Gastroesophageal sphincter (tissue), 4 donors: ENCODE results near the gene HBZ. TPM values are rescaled to one million over a fixed set of nuclear protein-coding genes. Genes with fewer than 3 reads are reported as not detected.
"Not testable (repeated sequence)": the region's sequence is repeated elsewhere in the genome, so short reads cannot be mapped to it uniquely, and the experiment has no call there.

Source experiments
- ATAC-seq: fragments of 150-250 bp; one replicate; pipeline ENCODE4 v1.9.1; 2016; ENCODE audit warnings: mild to moderate bottlenecking, moderate library complexity
- H3K27ac ChIP-seq, 4 donors: fragments of 200-600 bp; sonication (generic) in 3 of 4; 1 replicate in 3 of 4; 2 replicates in 1 of 4; pipeline ENCODE4 v1.5.1; 2016 to 2019
- H3K27me3 ChIP-seq: fragments of 200-600 bp; sonication (generic); one replicate; pipeline ENCODE4 v1.5.1; 2019
- H3K36me3 ChIP-seq, 2 donors: fragments of 200-600 bp; sonication (generic); one replicate each; pipeline ENCODE4 v1.5.1; 2019; ENCODE audit warnings: control low read depth in 1 of 2
- H3K4me1 ChIP-seq, 3 donors: fragments of 200-600 bp; sonication (generic); 1 replicate in 2 of 3; 2 replicates in 1 of 3; pipeline ENCODE4 v1.5.1; 2016 to 2019; ENCODE audit warnings: control low read depth in 2 of 3
- H3K4me3 ChIP-seq, 2 donors: fragments of 200-600 bp; sonication (generic); one replicate each; pipeline ENCODE4 v1.5.1; 2019; ENCODE audit warnings: mild to moderate bottlenecking in 1 of 2, moderate library complexity in 1 of 2
- H3K9me3 ChIP-seq, 3 donors: fragments of 200-600 bp; sonication (generic); one replicate each; pipeline ENCODE4 v1.5.1; 2017 to 2019; ENCODE audit warnings: control low read depth in 2 of 3
- EP300 ChIP-seq: sonication (generic); formaldehyde crosslinking; IDR thresholded peaks from one replicate; pipeline ENCODE4 v1.6.1; 2017; ENCODE audit warnings: antibody characterized with exemption, mild to moderate bottlenecking
- POLR2A ChIP-seq, 2 donors: fragments of 450-650 bp; IDR thresholded peaks; one replicate each; pipeline ENCODE4 v1.6.1; 2017; ENCODE audit warnings: antibody characterized with exemption in 2 of 2, mild to moderate bottlenecking in 2 of 2, moderate library complexity in 1 of 2
- POLR2AphosphoS5 ChIP-seq: sonication (generic); formaldehyde crosslinking; IDR thresholded peaks from one replicate; pipeline ENCODE4 v1.6.1; 2017; ENCODE audit warnings: antibody characterized with exemption
- WGBS, 2 donors: methylation state at CpG; one replicate each; pipeline ENCODE4 v1.1.5; 2018; ENCODE audit warnings: low coverage in 1 of 2; 5-methylcytosine and 5-hydroxymethylcytosine counted together
- small RNA-seq, 4 donors: library from RNA; depleted of rRNA; stranded (forward); fragments of <200 nt; gene quantifications; one replicate each; pipeline ENCODE3, GENCODE V24; 2016
- total RNA-seq, 4 donors: library from RNA; depleted of rRNA; stranded (reverse); fragments of >200 nt; gene quantifications; one replicate each; pipeline ENCODE4 v1.1.0, GENCODE V29; 2016
- TF ChIP-seq, protein P1 (sequence below), 4 experiments: fragments of 200-600 bp in 2 of 4; fragments of 450-650 bp in 2 of 4; sonication (generic) in 1 of 4; IDR thresholded peaks; one replicate each; pipeline ENCODE4 v1.5.1; 2017 to 2019; ENCODE audit warnings: antibody characterized with exemption in 4 of 4, mild to moderate bottlenecking in 2 of 4, moderate library complexity in 2 of 4

HBZ gene
- total RNA-seq, 4 donors from 2014 or later = not detected

- 84 to 94% methylated on average over 7 of the region's 15 CpGs for WGBS, 2 donors
- no peaks in the 10 kb centered on the region for H3K4me1 ChIP-seq
- no peak for ATAC-seq
These were observed 41.0 kb downstream of the HBZ start for GRCh38 chr16:193441-193840.

GRCh38 chr16:194516-194915 is 42.1 kb downstream of the HBZ start:
- no peaks in the 10 kb centered on the region for H3K4me1 ChIP-seq

More at GRCh38 chr16:193441-193840, 41.0 kb downstream of the HBZ start:
- Histone ChIP-seq H3K27ac (no peak overlapping the region), H3K9me3 (no peaks in the 10 kb centered on the region), H3K27me3 (no peaks in the 10 kb centered on the region), H3K36me3 (peaks cover 0 to 100% of the 10 kb centered on the region in 2 donors), H3K4me3 (no peak overlapping the region)
- no peak for TF ChIP-seq POLR2AphosphoS5
- no peak for TF ChIP-seq EP300
- TF ChIP-seq, protein P1, sequence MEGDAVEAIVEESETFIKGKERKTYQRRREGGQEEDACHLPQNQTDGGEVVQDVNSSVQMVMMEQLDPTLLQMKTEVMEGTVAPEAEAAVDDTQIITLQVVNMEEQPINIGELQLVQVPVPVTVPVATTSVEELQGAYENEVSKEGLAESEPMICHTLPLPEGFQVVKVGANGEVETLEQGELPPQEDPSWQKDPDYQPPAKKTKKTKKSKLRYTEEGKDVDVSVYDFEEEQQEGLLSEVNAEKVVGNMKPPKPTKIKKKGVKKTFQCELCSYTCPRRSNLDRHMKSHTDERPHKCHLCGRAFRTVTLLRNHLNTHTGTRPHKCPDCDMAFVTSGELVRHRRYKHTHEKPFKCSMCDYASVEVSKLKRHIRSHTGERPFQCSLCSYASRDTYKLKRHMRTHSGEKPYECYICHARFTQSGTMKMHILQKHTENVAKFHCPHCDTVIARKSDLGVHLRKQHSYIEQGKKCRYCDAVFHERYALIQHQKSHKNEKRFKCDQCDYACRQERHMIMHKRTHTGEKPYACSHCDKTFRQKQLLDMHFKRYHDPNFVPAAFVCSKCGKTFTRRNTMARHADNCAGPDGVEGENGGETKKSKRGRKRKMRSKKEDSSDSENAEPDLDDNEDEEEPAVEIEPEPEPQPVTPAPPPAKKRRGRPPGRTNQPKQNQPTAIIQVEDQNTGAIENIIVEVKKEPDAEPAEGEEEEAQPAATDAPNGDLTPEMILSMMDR (IDR thresholded peaks at IDR 0.05) = no peak
- no peak for TF ChIP-seq POLR2A (IDR thresholded peaks at IDR 0.05)

GRCh38 chr16:200388-200787 is 47.9 kb downstream of the HBZ start:
- no peaks in the 10 kb centered on the region for H3K27me3 ChIP-seq
- H3K4me1 ChIP-seq = no peaks in the 10 kb centered on the region
- H3K4me3 ChIP-seq = no peak overlapping the region
- H3K27ac ChIP-seq = no peak overlapping the region
- TF ChIP-seq, protein P1 (IDR thresholded peaks at IDR 0.05) = no peak
- TF ChIP-seq POLR2AphosphoS5 (no peak), POLR2A (IDR thresholded peaks at IDR 0.05) (no peak), EP300 (no peak)
- ATAC-seq = no peak
- H3K9me3 ChIP-seq = no peaks in the 10 kb centered on the region
- peaks cover 0 to 99% of the 10 kb centered on the region in 2 donors for H3K36me3 ChIP-seq
- 52 to 83% methylated on average over 1 to 2 of the region's 5 CpGs for WGBS, 2 donors

More at GRCh38 chr16:194516-194915, 42.1 kb downstream of the HBZ start:
- no peak for ATAC-seq
- TF ChIP-seq, protein P1 (IDR thresholded peaks at IDR 0.05) = no peak
- Histone ChIP-seq H3K27me3 (no peaks in the 10 kb centered on the region), H3K36me3 (peaks cover 0 to 100% of the 10 kb centered on the region in 2 donors), H3K4me3 (no peak overlapping the region), H3K27ac (no peak overlapping the region), H3K9me3 (no peaks in the 10 kb centered on the region)
- 98 to 100% methylated on average over 4 to 6 of the region's 6 CpGs for WGBS, 2 donors

DNA sequence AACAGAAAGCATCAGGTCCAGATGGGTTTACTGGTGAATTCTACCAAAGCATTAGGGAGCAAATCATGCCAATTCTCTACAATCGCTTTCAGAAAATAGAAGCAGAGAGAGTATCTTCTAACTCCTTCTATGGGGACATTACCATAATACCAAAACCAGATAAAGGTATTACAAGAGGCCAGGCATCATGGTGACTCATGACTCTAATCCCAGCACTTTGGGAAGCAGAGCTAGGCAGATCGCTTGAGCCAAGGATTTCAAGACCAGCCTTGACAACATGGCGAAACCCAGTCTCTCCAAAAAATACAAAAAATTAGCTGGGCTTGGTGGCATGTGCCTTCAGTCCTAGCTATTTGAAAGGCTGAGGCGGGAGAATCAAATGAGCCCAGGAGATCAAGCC is 50.8 kb downstream of the HBZ start:
- no peak overlapping the region for H3K4me3 ChIP-seq
- H3K4me1 ChIP-seq = no peaks in the 10 kb centered on the region
- TF ChIP-seq POLR2A (IDR thresholded peaks at IDR 0.05) (no peak), EP300 (no peak), POLR2AphosphoS5 (no peak)
- TF ChIP-seq, protein P1 (IDR thresholded peaks at IDR 0.05) = no peak
- no peaks in the 10 kb centered on the region for H3K27me3 ChIP-seq
- no peaks in the 10 kb centered on the region for H3K9me3 ChIP-seq
- WGBS, 2 donors = 93 to 100% methylated on average over 1 of the region's 4 CpGs
- no peak for ATAC-seq
- H3K27ac ChIP-seq = no peak overlapping the region
- H3K36me3 ChIP-seq = peaks cover 0 to 99% of the 10 kb centered on the region in 2 donors

GRCh38 chr16:204046-204445 is 51.6 kb downstream of the HBZ start:
- not testable (repeated sequence) for H3K27ac ChIP-seq, H3K9me3 ChIP-seq, H3K4me3 ChIP-seq, H3K27me3 ChIP-seq, H3K4me1 ChIP-seq, ATAC-seq
- H3K36me3 ChIP-seq = peaks cover 0 to 99% of the 10 kb centered on the region in 2 donors
- 92 to 94% methylated on average over 5 to 6 of the region's 9 CpGs for WGBS, 2 donors

Small RNA genes lying within 50 kb of the gene (small RNA-seq; reads per million reads assigned to genes)
- 0 reads per million in 4 donors for gene RF00019

Other genes starting within 250 kb of the HBZ start
- gene POLR3K, start 99.0 kb upstream of the HBZ start, total RNA-seq = 1 to 10 TPM; 2.6 to 5.1 (median 4.5) TPM
- 10 to 100 TPM; 25.6 to 34.4 (median 28.5) TPM for gene SNRNP25, start 98.8 kb upstream of the HBZ start, total RNA-seq
- gene RHBDF1, start 80.0 kb upstream of the HBZ start, total RNA-seq = 10 to 100 TPM; 21.0 to 52.3 (median 33.0) TPM
- gene MPG, start 74.4 kb upstream of the HBZ start, total RNA-seq = 100 to 1,000 TPM in 2 of 4 donors, 10 to 100 TPM in 2; 57.4 to 114 (median 92.4) TPM
- 10 to 100 TPM in 3 of 4 donors, 1 to 10 TPM in 1; 6.5 to 15.7 (median 13.9) TPM for gene NPRL3, start 14.0 kb upstream of the HBZ start, total RNA-seq
- 1 to 10 TPM in 1 of 4 donors, not detected in 3; 3.0 TPM for gene HBM, start 13.3 kb downstream of the HBZ start, total RNA-seq
- gene HBA2, start 20.2 kb downstream of the HBZ start, total RNA-seq = 10 to 100 TPM in 3 of 4 donors, not detected in 1; 40.9 to 72.6 (median 57.7) TPM
- gene HBA1, start 24.0 kb downstream of the HBZ start, total RNA-seq = 10 to 100 TPM in 3 of 4 donors, not detected in 1; 15.5 to 96.7 (median 53.1) TPM
- gene HBQ1, start 27.8 kb downstream of the HBZ start, total RNA-seq = not detected
- 100 to 1,000 TPM in 1 of 4 donors, 10 to 100 TPM in 3; 34.7 to 112 (median 59.6) TPM for gene LUC7L, start 76.8 kb downstream of the HBZ start, total RNA-seq
- gene FAM234A, start 82.2 kb downstream of the HBZ start, total RNA-seq = 100 to 1,000 TPM in 2 of 4 donors, 10 to 100 TPM in 2; 54.5 to 123 (median 93.2) TPM
- gene RGS11, start 123.3 kb downstream of the HBZ start, total RNA-seq = 10 to 100 TPM in 2 of 4 donors, 1 to 10 TPM in 2; 3.0 to 11.5 (median 10.1) TPM
- gene ARHGDIG, start 127.9 kb downstream of the HBZ start, total RNA-seq = 1 to 10 TPM; 1.2 to 2.7 (median 1.8) TPM
- gene PDIA2, start 130.5 kb downstream of the HBZ start, total RNA-seq = under 1 TPM in 2 of 4 donors, not detected in 2; 0.81 to 0.93 TPM
- 10 to 100 TPM; 26.0 to 58.8 (median 32.9) TPM for gene AXIN1, start 200.1 kb downstream of the HBZ start, total RNA-seq
- 10 to 100 TPM; 47.7 to 93.5 (median 55.8) TPM for gene MRPL28, start 217.9 kb downstream of the HBZ start, total RNA-seq
- gene PGAP6, start 229.3 kb downstream of the HBZ start, total RNA-seq = 10 to 100 TPM; 19.9 to 47.6 (median 24.3) TPM
- 100 to 1,000 TPM in 3 of 4 donors, 10 to 100 TPM in 1; 61.1 to 169 (median 136) TPM for gene NME4, start 244.6 kb downstream of the HBZ start, total RNA-seq
- gene DECR2, start 249.2 kb downstream of the HBZ start, total RNA-seq = 10 to 100 TPM; 11.7 to 25.4 (median 19.9) TPM